H9 (cell line): ENCODE measurements around the gene AATF. TPM values are rescaled to one million over a fixed set of nuclear protein-coding genes. Genes with fewer than 3 reads are reported as not detected.

Experiments
- DNase-seq: peaks from one replicate; pipeline ENCODE4 v3.0.0-alpha.2; 2017
- H2AFZ ChIP-seq: one replicate; pipeline ENCODE4 v1.6.1; 2013; ENCODE audit warnings: mild to moderate bottlenecking, low read length, control low read depth, moderate library complexity
- H2AK5ac ChIP-seq: 2 replicates; pipeline ENCODE4 v1.6.1; 2013; ENCODE audit warnings: low read length, control low read depth, mixed read lengths; ENCODE audit not compliant: insufficient read length
- H2BK120ac ChIP-seq: one replicate; pipeline ENCODE4 v1.6.1; 2013; ENCODE audit warnings: low read depth, mild to moderate bottlenecking, low read length, control low read depth, inconsistent platforms; ENCODE audit not compliant: poor library complexity, severe bottlenecking
- H2BK12ac ChIP-seq: 2 replicates; pipeline ENCODE4 v1.6.1; 2013; ENCODE audit warnings: low read length, control low read depth, mixed read lengths, low read depth; ENCODE audit not compliant: insufficient read length
- H2BK15ac ChIP-seq: 2 replicates; pipeline ENCODE4 v1.6.1; 2013; ENCODE audit warnings: low read depth, low read length, control low read depth
- H2BK20ac ChIP-seq: one replicate; pipeline ENCODE4 v1.6.1; 2013; ENCODE audit warnings: low read depth, mild to moderate bottlenecking, low read length, control low read depth, inconsistent platforms; ENCODE audit not compliant: poor library complexity, severe bottlenecking
- H2BK5ac ChIP-seq: 2 replicates; pipeline ENCODE4 v1.6.1; 2013; ENCODE audit warnings: low read length, control low read depth, mixed read lengths; ENCODE audit not compliant: insufficient read length
- H3K14ac ChIP-seq: 2 replicates; pipeline ENCODE4 v1.6.1; 2013; ENCODE audit warnings: low read length, control low read depth; ENCODE audit not compliant: insufficient read depth
- H3K18ac ChIP-seq: 2 replicates; pipeline ENCODE4 v1.6.1; 2013; ENCODE audit warnings: low read depth, mild to moderate bottlenecking, mixed read lengths, low read length, control low read depth; ENCODE audit not compliant: insufficient read length
- H3K23ac ChIP-seq: 2 replicates; pipeline ENCODE4 v1.6.1; 2013; ENCODE audit warnings: low read length, control low read depth, mixed read lengths, low read depth; ENCODE audit not compliant: insufficient read length
- H3K23me2 ChIP-seq: 2 replicates; pipeline ENCODE4 v1.6.1; 2013; ENCODE audit warnings: low read depth, mild to moderate bottlenecking, mixed read lengths, low read length, control low read depth; ENCODE audit not compliant: insufficient read length, poor library complexity, severe bottlenecking
- H3K27ac ChIP-seq: 2 replicates; pipeline ENCODE4 v1.5.1; 2013; ENCODE audit warnings: low read length, control low read depth, mixed read lengths, low read depth; ENCODE audit not compliant: insufficient read length
- H3K27me3 ChIP-seq: 2 replicates; pipeline ENCODE4 v1.6.1; 2013; ENCODE audit warnings: low read length, control low read depth, inconsistent platforms; ENCODE audit not compliant: insufficient read depth
- H3K4ac ChIP-seq: 2 replicates; pipeline ENCODE4 v1.6.1; 2013; ENCODE audit warnings: low read depth, mild to moderate bottlenecking, control low read depth, inconsistent platforms, low read length, moderate library complexity
- H3K4me1 ChIP-seq: 2 replicates; pipeline ENCODE4 v1.6.1; 2013; ENCODE audit warnings: low read length, control low read depth, inconsistent platforms; ENCODE audit not compliant: insufficient read depth
- H3K4me2 ChIP-seq: 2 replicates; pipeline ENCODE4 v1.6.1; 2013; ENCODE audit warnings: low read length, control low read depth, mixed read lengths; ENCODE audit not compliant: insufficient read length, insufficient read depth
- H3K56ac ChIP-seq: 2 replicates; pipeline ENCODE4 v1.6.1; 2013; ENCODE audit warnings: low read depth, mild to moderate bottlenecking, mixed read lengths, low read length, control low read depth; ENCODE audit not compliant: insufficient read length
- H3K79me1 ChIP-seq: 2 replicates; pipeline ENCODE4 v1.6.1; 2013; ENCODE audit warnings: low read depth, mild to moderate bottlenecking, moderate library complexity, low read length, control low read depth, inconsistent platforms; ENCODE audit not compliant: insufficient read depth, poor library complexity, severe bottlenecking
- H3K79me2 ChIP-seq: 2 replicates; pipeline ENCODE4 v1.6.1; 2013; ENCODE audit warnings: low read length, control low read depth, inconsistent platforms; ENCODE audit not compliant: insufficient read depth
- H3K9ac ChIP-seq: 2 replicates; pipeline ENCODE4 v1.6.1; 2013; ENCODE audit warnings: low read length, control low read depth, mixed read lengths; ENCODE audit not compliant: insufficient read length; ENCODE audit errors: extremely low read depth
- H3K9me3 ChIP-seq: one replicate; pipeline ENCODE4 v1.6.1; 2013; ENCODE audit warnings: low read depth, low read length, inconsistent platforms; ENCODE audit not compliant: control insufficient read depth
- H3T11ph ChIP-seq: one replicate; pipeline ENCODE4 v1.6.1; 2013; ENCODE audit warnings: mild to moderate bottlenecking, low read length, control low read depth, inconsistent platforms
- H4K20me1 ChIP-seq: one replicate; pipeline ENCODE4 v1.6.1; 2013; ENCODE audit not compliant: control insufficient read depth, insufficient read length, insufficient read depth
- H4K5ac ChIP-seq: 2 replicates; pipeline ENCODE4 v1.6.1; 2013; ENCODE audit warnings: low read depth, mild to moderate bottlenecking, mixed read lengths, low read length, control low read depth; ENCODE audit not compliant: insufficient read length
- H4K8ac ChIP-seq: replicated peaks from 2 replicates; pipeline ENCODE4 v1.6.1; 2013; ENCODE audit warnings: low read length, control low read depth, mixed read lengths, low read depth; ENCODE audit not compliant: insufficient read length
- H4K91ac ChIP-seq: 2 replicates; pipeline ENCODE4 v1.6.1; 2013; ENCODE audit warnings: low read depth, mild to moderate bottlenecking, moderate library complexity, mixed read lengths, low read length, control low read depth; ENCODE audit not compliant: insufficient read length
- H3K27ac Mint-ChIP-seq, 3 experiments: 2 replicates in 2 of 3; 3 replicates in 1 of 3; pipeline ENCODE4 v1.8.0; 2020 to 2021; ENCODE audit warnings: mixed read lengths in 3 of 3, mild to moderate bottlenecking in 1 of 3, moderate library complexity in 1 of 3
- H3K27me3 Mint-ChIP-seq: 2 replicates; pipeline ENCODE4 v1.8.0; 2021; ENCODE audit warnings: low read depth, mild to moderate bottlenecking, moderate library complexity, mixed read lengths
- H3K36me3 Mint-ChIP-seq, 3 experiments: 2 replicates in 2 of 3; 3 replicates in 1 of 3; pipeline ENCODE4 v1.8.0; 2020 to 2021; ENCODE audit warnings: low read depth in 3 of 3, mixed read lengths in 3 of 3; ENCODE audit not compliant: insufficient read depth in 1 of 3
- H3K4me1 Mint-ChIP-seq, 2 experiments: 2 replicates each; pipeline ENCODE4 v1.8.0; 2020; ENCODE audit warnings: mixed read lengths in 2 of 2
- H3K4me3 Mint-ChIP-seq, 2 experiments: 2 replicates in 1 of 2; 3 replicates in 1 of 2; pipeline ENCODE4 v1.8.0; 2020 to 2021; ENCODE audit warnings: mild to moderate bottlenecking in 2 of 2, mixed read lengths in 2 of 2, moderate library complexity in 1 of 2
- H3K9me3 Mint-ChIP-seq, 2 experiments: 2 replicates in 1 of 2; 3 replicates in 1 of 2; pipeline ENCODE4 v1.8.0; 2020; ENCODE audit warnings: mild to moderate bottlenecking in 2 of 2, mixed read lengths in 2 of 2, moderate library complexity in 1 of 2
- CTCF ChIP-seq: fragments of 200-600 bp; sonication (generic); conservative IDR thresholded peaks from 3 replicates; pipeline ENCODE4 v1.8.0; 2021; ENCODE audit warnings: antibody characterized with exemption, mild to moderate bottlenecking
- WGBS: extraction: QIAGEN DNeasy Blood & Tissue Kit; methylation state at CpG from one replicate; pipeline ENCODE4 v1.1.7; 2013; ENCODE audit warnings: missing lambda C conversion rate, low lambda C conversion rate, mixed read lengths; ENCODE audit not compliant: insufficient read length; ENCODE audit errors: extremely low coverage; 5-methylcytosine and 5-hydroxymethylcytosine counted together
- total RNA-seq: library from RNA; stranded (reverse); gene quantifications from 2 replicates; pipeline ENCODE4 v1.2.1, GENCODE V29; 2021

Gene AATF
- total RNA-seq, 1 experiment from 2014 or later, result 69.6 TPM

DNA sequence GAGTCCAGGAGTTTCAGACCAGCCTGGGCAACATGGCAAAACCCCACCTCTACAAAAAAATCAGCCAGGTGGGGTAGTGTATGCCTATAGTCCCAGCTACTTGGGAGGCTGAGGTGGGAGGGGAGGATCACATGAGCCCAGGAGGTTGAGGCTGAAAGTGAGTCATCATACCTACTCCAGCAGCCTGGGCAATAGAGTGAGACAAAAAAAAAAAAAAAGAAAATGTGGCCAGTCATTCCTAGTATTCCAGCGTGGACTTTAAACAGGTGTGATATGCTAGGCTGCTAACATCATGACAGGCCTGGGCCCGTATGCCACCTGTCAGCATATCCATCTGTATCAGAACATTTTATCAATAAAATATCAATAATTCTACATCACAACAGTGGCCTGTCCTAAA lies 143.3 kb downstream of the AATF start:
- Histone ChIP-seq H2BK120ac (no peak overlapping the region), H3T11ph (no peak overlapping the region), H3K27me3 (no peaks in the 10 kb centered on the region), H2BK12ac (no peak overlapping the region), H3K14ac (no peak overlapping the region), H2AK5ac (no peak overlapping the region), H3K79me2 (no peaks in the 10 kb centered on the region), H4K8ac (no peak overlapping the region), H3K56ac (no peak overlapping the region), H3K4me1 (no peaks in the 10 kb centered on the region), H3K23ac (no peak overlapping the region), H3K27ac (no peak overlapping the region), H4K5ac (no peak overlapping the region), H2BK15ac (no peak overlapping the region), H3K9ac (no peak overlapping the region), H4K20me1 (no peaks in the 10 kb centered on the region), H2BK5ac (no peak overlapping the region), H3K9me3 (no peaks in the 10 kb centered on the region), H3K18ac (no peak overlapping the region), H3K23me2 (no peaks in the 10 kb centered on the region), H3K79me1 (no peaks in the 10 kb centered on the region), H2AFZ (no peak overlapping the region), H3K4ac (no peak overlapping the region), H4K91ac (no peak overlapping the region), H2BK20ac (no peak overlapping the region), H3K4me2 (no peak overlapping the region)
- Mint-ChIP-seq H3K36me3 (peaks cover 37 to 71% (median 53%) of the 10 kb centered on the region in 3 experiments; a peak in 6 of 7 replicates), H3K4me3 (no peak overlapping the region), H3K9me3 (no peaks in the 10 kb centered on the region), H3K4me1 (peaks cover 10 to 12% of the 10 kb centered on the region in 2 experiments), H3K27ac (peak overlapping the region in 1 of 3 experiments; percentile 68; a peak in 2 of 7 replicates), H3K27me3 (no peaks in the 10 kb centered on the region; the same call in 1 of the 2 replicates)
- no peak for TF ChIP-seq CTCF
- DNase-seq, result no peak
- no CpG with 5 or more reads among the region's 2 CpGs for WGBS
